Stimulated activated naive CD4-positive, alpha-beta T cell treated with Interleukin-2 at 50 U/mL for 16 hours (primary cell): ENCODE data around the gene DNAJB12.
A peak's percentile ranks its signal among the peaks of the same experiment; 100 is the strongest.
"Not testable (repeated sequence)": the region's sequence is repeated elsewhere in the genome, so short reads cannot be mapped to it uniquely, and the experiment has no call there.

ENCODE experiments used
- DNase-seq: peaks from one replicate; lab custom pipeline; 2025; lab: John Stamatoyannopoulos, UW

DNAJB12 gene

GRCh38 chr10:72353028-72353964 lies 1.4 kb downstream of the DNAJB12 start:
- DNase-seq = no peak

GRCh38 chr10:72351479-72351878 lies 3.2 kb downstream of the DNAJB12 start:
- no peak for DNase-seq

- no peak for DNase-seq
Measured at GRCh38 chr10:72349438-72349837, 5.3 kb downstream of the DNAJB12 start.

- no peak for DNase-seq
Measured at GRCh38 chr10:72348282-72348681, 6.4 kb downstream of the DNAJB12 start.

GRCh38 chr10:72346117-72346516 lies 8.6 kb downstream of the DNAJB12 start:
- not testable (repeated sequence) for DNase-seq

GRCh38 chr10:72344932-72345331 lies 9.8 kb downstream of the DNAJB12 start:
- DNase-seq = peak; percentile 27

GRCh38 chr10:72342911-72343310 lies 11.8 kb downstream of the DNAJB12 start:
- DNase-seq = no peak

- peak; percentile 70 for DNase-seq
Measured at GRCh38 chr10:72340510-72341261, 14.0 kb downstream of the DNAJB12 start.

- DNase-seq = no peak
Measured at GRCh38 chr10:72338180-72338579, 16.5 kb downstream of the DNAJB12 start.

- no peak for DNase-seq
Measured at GRCh38 chr10:72337722-72338121, 17.0 kb downstream of the DNAJB12 start.

- DNase-seq = peak; percentile 58
Measured at GRCh38 chr10:72337039-72337629, 17.6 kb downstream of the DNAJB12 start.

GRCh38 chr10:72336259-72337038 lies 18.3 kb downstream of the DNAJB12 start:
- DNase-seq = no peak

- peak; percentile 11 for DNase-seq
Measured at GRCh38 chr10:72335394-72336258, 19.1 kb downstream of the DNAJB12 start.

GRCh38 chr10:72334825-72335393 lies 19.8 kb downstream of the DNAJB12 start:
- DNase-seq = peak; percentile 71

GRCh38 chr10:72334196-72334824 lies 20.4 kb downstream of the DNAJB12 start:
- no peak for DNase-seq

- DNase-seq = no peak
Measured at GRCh38 chr10:72333112-72334015, 21.4 kb downstream of the DNAJB12 start.

- DNase-seq = no peak
Measured at GRCh38 chr10:72332423-72333111, 22.2 kb downstream of the DNAJB12 start.
